ENCODE results near the gene C9orf78.
A peak's percentile ranks its signal among the peaks of the same experiment; 100 is the strongest.
"Not testable (repeated sequence)": the region's sequence is repeated elsewhere in the genome, so short reads cannot be mapped to it uniquely, and the experiment has no call there.

The C9orf78 gene

DNA sequence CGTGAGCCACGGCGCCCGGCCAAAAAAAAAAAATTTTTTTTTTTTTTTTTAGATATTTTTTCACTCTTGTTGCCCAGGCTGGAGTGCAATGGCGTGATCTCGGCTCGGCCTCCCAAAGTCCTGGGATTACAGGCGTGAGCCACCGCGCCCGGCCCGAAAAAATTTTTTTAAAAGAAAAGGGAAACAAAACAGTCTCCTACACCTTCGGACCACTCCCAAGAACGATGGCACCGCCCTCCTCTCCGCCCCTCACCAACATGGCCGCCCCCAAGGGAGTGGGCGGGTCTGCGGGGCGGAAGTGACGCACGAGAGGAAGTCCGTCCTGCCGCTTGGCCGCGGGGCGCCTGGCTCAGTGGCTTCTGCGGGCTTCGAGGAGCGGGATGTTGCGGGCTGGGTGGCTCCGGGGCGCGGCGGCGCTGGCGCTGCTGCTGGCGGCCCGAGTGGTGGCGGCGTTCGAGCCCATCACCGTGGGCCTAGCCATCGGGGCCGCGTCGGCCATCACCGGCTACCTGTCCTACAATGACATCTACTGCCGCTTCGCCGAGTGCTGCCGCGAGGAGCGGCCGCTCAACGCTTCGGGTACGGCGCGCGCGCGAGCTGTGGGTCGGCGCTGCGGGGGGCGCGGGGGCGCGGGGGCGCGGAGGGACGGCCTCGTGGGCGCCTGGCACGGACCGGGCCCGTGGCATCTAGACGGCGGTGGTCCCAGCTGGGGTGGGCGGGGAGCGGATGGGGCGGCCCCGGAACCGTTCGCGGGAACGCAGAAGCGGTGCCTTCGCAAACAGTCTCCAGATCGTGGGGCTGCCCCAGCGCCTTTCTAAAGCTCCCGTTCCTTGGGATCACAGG, 32.0 kb downstream of the C9orf78 start, which contains the start of gene TOR1B:
TOR1B (plus strand) TSS at position 352 of the 843 bp plus-strand sequence; CDS start at position 381, 29 bp downstream.
- DNase-seq (ENCODE audit: low read depth in 1 of 2, low spot score in 1 of 2), result peak; percentile 91 to 92
- Histone ChIP-seq H3K4me3 (replicated peaks; ENCODE audit: insufficient read depth, low read length) (peak within 1 kb of the TSS; percentile 73), H3K27me3 (ENCODE audit: insufficient read depth, poor library complexity, severe bottlenecking) (no peaks in the 10 kb centered on the region), H3K27ac (replicated peaks) (peak within 1 kb of the TSS; percentile 57)
- TF ChIP-seq REST (IDR thresholded peaks at IDR 0.05; ENCODE audit: insufficient replicate concordance, low read depth), result no peak
- peak; percentile 81 for TF ChIP-seq SPI1 (IDR thresholded peaks at IDR 0.05; ENCODE audit: borderline replicate concordance, low read depth)
- TF ChIP-seq GABPA (IDR thresholded peaks at IDR 0.05; ENCODE audit: low read depth), result peak; percentile 91
- TF ChIP-seq CTCF (IDR thresholded peaks at IDR 0.05; ENCODE audit: insufficient read depth, low read length), result no peak
- peak; percentile 79 for TF ChIP-seq POLR2AphosphoS5 (IDR thresholded peaks at IDR 0.05; ENCODE audit: low read depth)

- Histone ChIP-seq H3K27ac (replicated peaks) (no peak overlapping the region), H3K27me3 (ENCODE audit: insufficient read depth, poor library complexity, severe bottlenecking) (no peaks in the 10 kb centered on the region), H3K4me3 (replicated peaks; ENCODE audit: insufficient read depth, low read length) (no peak overlapping the region)
- DNase-seq (ENCODE audit: low read depth in 1 of 2, low spot score in 1 of 2), result no peak
- no peak for TF ChIP-seq GABPA (IDR thresholded peaks at IDR 0.05; ENCODE audit: low read depth)
- TF ChIP-seq REST (IDR thresholded peaks at IDR 0.05; ENCODE audit: insufficient replicate concordance, low read depth), result no peak
- no peak for TF ChIP-seq CTCF (IDR thresholded peaks at IDR 0.05; ENCODE audit: insufficient read depth, low read length)
- TF ChIP-seq SPI1 (IDR thresholded peaks at IDR 0.05; ENCODE audit: borderline replicate concordance, low read depth), result no peak
- no peak for TF ChIP-seq POLR2AphosphoS5 (IDR thresholded peaks at IDR 0.05; ENCODE audit: low read depth)
Observed at GRCh38 chr9:129801504-129801903, 33.6 kb downstream of the C9orf78 start.

GRCh38 chr9:129798973-129799372, 36.1 kb downstream of the C9orf78 start:
- H3K27me3 ChIP-seq (ENCODE audit: insufficient read depth, poor library complexity, severe bottlenecking), result no peaks in the 10 kb centered on the region
- TF ChIP-seq POLR2AphosphoS5 (IDR thresholded peaks at IDR 0.05; ENCODE audit: low read depth) (no peak), CTCF (IDR thresholded peaks at IDR 0.05; ENCODE audit: insufficient read depth, low read length) (no peak), REST (IDR thresholded peaks at IDR 0.05; ENCODE audit: insufficient replicate concordance, low read depth) (no peak), GABPA (IDR thresholded peaks at IDR 0.05; ENCODE audit: low read depth) (no peak)
- no peak overlapping the region for H3K27ac ChIP-seq (replicated peaks)
- no peak for DNase-seq (ENCODE audit: low read depth in 1 of 2, low spot score in 1 of 2)
- no peak overlapping the region for H3K4me3 ChIP-seq (replicated peaks; ENCODE audit: insufficient read depth, low read length)

- not testable (repeated sequence) for H3K4me3 ChIP-seq (replicated peaks; ENCODE audit: insufficient read depth, low read length); H3K27ac ChIP-seq (replicated peaks); DNase-seq (ENCODE audit: low read depth in 1 of 2, low spot score in 1 of 2); H3K27me3 ChIP-seq (ENCODE audit: insufficient read depth, poor library complexity, severe bottlenecking)
Observed at GRCh38 chr9:129796029-129796428, 39.0 kb downstream of the C9orf78 start.
